Measurements from ENCODE around the gene RIT2. TPM values are rescaled to one million over a fixed set of nuclear protein-coding genes. Genes with fewer than 3 reads are reported as not detected.

The RIT2 gene
- polyA plus RNA-seq, 2 of the 4 experiments (the other 2 are of a cell fraction): not detected

DNA sequence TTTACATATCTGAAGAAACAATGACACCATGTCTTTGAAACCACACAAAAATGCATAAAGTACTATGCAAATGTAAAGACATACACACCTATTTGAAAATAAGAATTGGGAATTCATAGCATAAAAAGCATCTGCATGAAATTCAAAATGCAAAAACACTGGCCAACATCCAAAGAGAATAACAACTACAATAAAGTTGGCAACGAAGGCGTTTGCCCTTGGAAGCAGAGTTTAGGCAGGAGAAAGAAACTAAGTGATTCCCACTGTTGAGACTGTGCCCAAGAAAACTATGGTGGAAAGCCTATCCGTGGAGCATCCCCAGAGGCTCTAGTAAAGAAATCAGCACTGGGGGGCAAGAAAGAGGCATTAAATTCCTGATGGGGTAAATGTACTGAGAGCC lies 292.8 kb downstream of the RIT2 start:
- Histone ChIP-seq H3K4me3 (no peak overlapping the region), H3K4me1 (no peaks in the 10 kb centered on the region), H3K27ac (no peak overlapping the region), H3K4me2 (no peak overlapping the region), H3K9me3 (no peaks in the 10 kb centered on the region)
- ChIA-PET CTCF (no interaction called here), POLR2A (no interaction called here)
- DNase-seq (ENCODE audit: low read depth in 1 of 2, low spot score in 1 of 2) (no peak), ATAC-seq (no peak), FAIRE-seq (no peak)
- 0% methylated on average over 3 of the region's 3 CpGs for WGBS (ENCODE audit: missing lambda C conversion rate)
- no peak for TF ChIP-seq CBX8 (IDR thresholded peaks at IDR 0.05)
- TF ChIP-seq ZSCAN20 (CRISPR knock-in tag; IDR thresholded peaks at IDR 0.05): no peak

DNA sequence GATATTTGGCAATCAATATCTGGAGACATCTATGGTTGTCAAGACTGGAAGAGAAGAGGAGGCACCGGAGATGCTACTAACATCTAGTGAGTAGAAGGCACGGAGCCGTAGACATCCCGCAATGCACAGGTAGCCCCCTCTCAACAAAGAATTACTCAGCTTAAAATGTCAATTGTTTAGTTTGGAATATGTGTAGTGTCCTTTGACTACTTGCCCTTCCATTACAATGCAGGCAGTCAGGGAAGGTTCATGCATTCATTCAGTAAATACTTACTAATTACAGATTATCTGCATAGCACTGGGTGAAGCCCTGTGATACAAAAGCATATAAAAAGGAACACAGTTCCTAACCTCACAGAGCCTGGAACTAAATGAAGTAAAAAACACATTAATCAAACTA lies 294.0 kb downstream of the RIT2 start:
- ATAC-seq (no peak), DNase-seq (ENCODE audit: low read depth in 1 of 2, low spot score in 1 of 2) (no peak), FAIRE-seq (no peak)
- no peaks in the 10 kb centered on the region for H3K9me3 ChIP-seq
- no peaks in the 10 kb centered on the region for H3K4me1 ChIP-seq
- TF ChIP-seq HOXB13 (CRISPR knock-in tag; IDR thresholded peaks at IDR 0.05; ENCODE audit: low read depth): no peak
- no peak overlapping the region for H3K4me3 ChIP-seq
- H3K27ac ChIP-seq: no peak overlapping the region
- ChIA-PET POLR2A (no interaction called here), CTCF (no interaction called here)
- no peak overlapping the region for H3K4me2 ChIP-seq
- 49% methylated on average over 4 of the region's 4 CpGs for WGBS (ENCODE audit: missing lambda C conversion rate)

DNA sequence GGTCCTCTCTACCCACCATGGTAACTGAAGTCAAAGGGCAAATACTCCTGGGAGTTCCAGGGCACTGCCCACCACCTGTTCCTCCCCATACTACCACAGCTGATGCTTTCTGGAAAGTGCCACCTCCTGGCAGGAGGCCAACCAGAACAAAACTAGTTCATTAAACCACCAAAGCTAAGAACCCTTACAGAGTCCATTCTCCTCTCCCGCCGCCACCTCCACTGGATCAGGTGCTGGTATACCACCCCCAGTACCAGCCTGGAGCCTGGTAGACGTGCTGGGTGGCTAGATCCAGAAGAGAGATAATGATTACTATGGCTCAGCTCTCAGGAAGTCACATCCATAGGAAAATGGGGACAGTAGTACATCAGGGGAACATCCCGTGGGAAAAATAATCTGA lies 300.9 kb downstream of the RIT2 start:
- POLR2A ChIA-PET: no interaction called here
- FAIRE-seq (no peak), ATAC-seq (no peak), DNase-seq (ENCODE audit: low read depth in 1 of 2, low spot score in 1 of 2) (no peak)
- Histone ChIP-seq H3K4me3 (no peak overlapping the region), H3K4me2 (no peak overlapping the region), H3K9me3 (no peaks in the 10 kb centered on the region), H3K27ac (no peak overlapping the region), H3K4me1 (no peaks in the 10 kb centered on the region)
- WGBS (ENCODE audit: missing lambda C conversion rate): 35% methylated on average over 4 of the region's 4 CpGs
- TF ChIP-seq, protein P1, sequence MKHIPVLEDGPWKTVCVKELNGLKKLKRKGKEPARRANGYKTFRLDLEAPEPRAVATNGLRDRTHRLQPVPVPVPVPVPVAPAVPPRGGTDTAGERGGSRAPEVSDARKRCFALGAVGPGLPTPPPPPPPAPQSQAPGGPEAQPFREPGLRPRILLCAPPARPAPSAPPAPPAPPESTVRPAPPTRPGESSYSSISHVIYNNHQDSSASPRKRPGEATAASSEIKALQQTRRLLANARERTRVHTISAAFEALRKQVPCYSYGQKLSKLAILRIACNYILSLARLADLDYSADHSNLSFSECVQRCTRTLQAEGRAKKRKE (CRISPR knock-in tag; IDR thresholded peaks at IDR 0.05; ENCODE audit: low read depth): no peak
- TF ChIP-seq CHD2 (IDR thresholded peaks at IDR 0.05; ENCODE audit: low read length, partially characterized antibody): no peak
- TF ChIP-seq CBX2 (IDR thresholded peaks at IDR 0.05; ENCODE audit: borderline replicate concordance, low read depth): no peak
- TF ChIP-seq ZC3H11A (IDR thresholded peaks at IDR 0.05): no peak
- TF ChIP-seq MAFK (IDR thresholded peaks at IDR 0.05; ENCODE audit: partially characterized antibody): no peak
- TF ChIP-seq, protein P2, sequence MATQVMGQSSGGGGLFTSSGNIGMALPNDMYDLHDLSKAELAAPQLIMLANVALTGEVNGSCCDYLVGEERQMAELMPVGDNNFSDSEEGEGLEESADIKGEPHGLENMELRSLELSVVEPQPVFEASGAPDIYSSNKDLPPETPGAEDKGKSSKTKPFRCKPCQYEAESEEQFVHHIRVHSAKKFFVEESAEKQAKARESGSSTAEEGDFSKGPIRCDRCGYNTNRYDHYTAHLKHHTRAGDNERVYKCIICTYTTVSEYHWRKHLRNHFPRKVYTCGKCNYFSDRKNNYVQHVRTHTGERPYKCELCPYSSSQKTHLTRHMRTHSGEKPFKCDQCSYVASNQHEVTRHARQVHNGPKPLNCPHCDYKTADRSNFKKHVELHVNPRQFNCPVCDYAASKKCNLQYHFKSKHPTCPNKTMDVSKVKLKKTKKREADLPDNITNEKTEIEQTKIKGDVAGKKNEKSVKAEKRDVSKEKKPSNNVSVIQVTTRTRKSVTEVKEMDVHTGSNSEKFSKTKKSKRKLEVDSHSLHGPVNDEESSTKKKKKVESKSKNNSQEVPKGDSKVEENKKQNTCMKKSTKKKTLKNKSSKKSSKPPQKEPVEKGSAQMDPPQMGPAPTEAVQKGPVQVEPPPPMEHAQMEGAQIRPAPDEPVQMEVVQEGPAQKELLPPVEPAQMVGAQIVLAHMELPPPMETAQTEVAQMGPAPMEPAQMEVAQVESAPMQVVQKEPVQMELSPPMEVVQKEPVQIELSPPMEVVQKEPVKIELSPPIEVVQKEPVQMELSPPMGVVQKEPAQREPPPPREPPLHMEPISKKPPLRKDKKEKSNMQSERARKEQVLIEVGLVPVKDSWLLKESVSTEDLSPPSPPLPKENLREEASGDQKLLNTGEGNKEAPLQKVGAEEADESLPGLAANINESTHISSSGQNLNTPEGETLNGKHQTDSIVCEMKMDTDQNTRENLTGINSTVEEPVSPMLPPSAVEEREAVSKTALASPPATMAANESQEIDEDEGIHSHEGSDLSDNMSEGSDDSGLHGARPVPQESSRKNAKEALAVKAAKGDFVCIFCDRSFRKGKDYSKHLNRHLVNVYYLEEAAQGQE (IDR thresholded peaks at IDR 0.05): no peak
- TF ChIP-seq SMC3 (IDR thresholded peaks at IDR 0.05): no peak
- TF ChIP-seq FOSL2 (IDR thresholded peaks at IDR 0.05): no peak
- no peak for TF ChIP-seq FOSL2 (CRISPR knock-in tag; IDR thresholded peaks at IDR 0.05)
- TF ChIP-seq JUN (IDR thresholded peaks at IDR 0.05): no peak
- no peak for TF ChIP-seq POLR2AphosphoS2 (conservative IDR thresholded peaks at IDR 0.05; ENCODE audit: low read length)
- TF ChIP-seq, protein P3, sequence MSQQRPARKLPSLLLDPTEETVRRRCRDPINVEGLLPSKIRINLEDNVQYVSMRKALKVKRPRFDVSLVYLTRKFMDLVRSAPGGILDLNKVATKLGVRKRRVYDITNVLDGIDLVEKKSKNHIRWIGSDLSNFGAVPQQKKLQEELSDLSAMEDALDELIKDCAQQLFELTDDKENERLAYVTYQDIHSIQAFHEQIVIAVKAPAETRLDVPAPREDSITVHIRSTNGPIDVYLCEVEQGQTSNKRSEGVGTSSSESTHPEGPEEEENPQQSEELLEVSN (IDR thresholded peaks at IDR 0.05; ENCODE audit: borderline replicate concordance, low read depth): no peak
- TF ChIP-seq, protein P4, sequence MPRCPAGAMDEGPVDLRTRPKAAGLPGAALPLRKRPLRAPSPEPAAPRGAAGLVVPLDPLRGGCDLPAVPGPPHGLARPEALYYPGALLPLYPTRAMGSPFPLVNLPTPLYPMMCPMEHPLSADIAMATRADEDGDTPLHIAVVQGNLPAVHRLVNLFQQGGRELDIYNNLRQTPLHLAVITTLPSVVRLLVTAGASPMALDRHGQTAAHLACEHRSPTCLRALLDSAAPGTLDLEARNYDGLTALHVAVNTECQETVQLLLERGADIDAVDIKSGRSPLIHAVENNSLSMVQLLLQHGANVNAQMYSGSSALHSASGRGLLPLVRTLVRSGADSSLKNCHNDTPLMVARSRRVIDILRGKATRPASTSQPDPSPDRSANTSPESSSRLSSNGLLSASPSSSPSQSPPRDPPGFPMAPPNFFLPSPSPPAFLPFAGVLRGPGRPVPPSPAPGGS (IDR thresholded peaks at IDR 0.05): no peak
- no peak for TF ChIP-seq MAZ (IDR thresholded peaks at IDR 0.05; ENCODE audit: borderline replicate concordance, low read depth, low read length)
- CTCF ChIA-PET: no interaction called here
